ENCODE measurements around the gene SIK1. TPM values are rescaled to one million over a fixed set of nuclear protein-coding genes. Genes with fewer than 3 reads are reported as not detected.
"Not testable (repeated sequence)": the region's sequence is repeated elsewhere in the genome, so short reads cannot be mapped to it uniquely, and the experiment has no call there.

SIK1 gene
- total RNA-seq, 1 experiment from 2014 or later = 3.7 TPM

DNA sequence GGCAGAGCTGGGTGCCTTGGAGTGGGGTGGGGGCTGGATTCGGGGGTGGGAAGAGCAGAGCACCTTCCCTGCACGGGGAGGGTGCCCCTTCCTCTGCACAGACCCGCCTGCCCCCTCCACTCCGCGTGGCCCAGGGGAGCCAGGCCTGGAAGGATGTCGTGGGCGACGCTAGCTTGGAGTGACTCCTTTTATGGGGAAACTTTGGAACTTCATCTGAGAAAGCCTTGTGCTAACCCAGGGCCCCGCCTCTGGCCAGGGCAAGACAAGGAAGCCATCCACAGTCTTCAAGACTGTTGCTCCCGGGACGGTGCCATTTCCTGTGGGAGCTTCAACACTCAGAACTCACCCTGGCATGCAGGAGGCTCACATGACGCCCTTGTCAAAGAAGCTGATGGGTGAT is 15.6 kb upstream of the SIK1 start:
- not testable (repeated sequence) for H3K9me3 Mint-ChIP-seq, ATAC-seq

DNA sequence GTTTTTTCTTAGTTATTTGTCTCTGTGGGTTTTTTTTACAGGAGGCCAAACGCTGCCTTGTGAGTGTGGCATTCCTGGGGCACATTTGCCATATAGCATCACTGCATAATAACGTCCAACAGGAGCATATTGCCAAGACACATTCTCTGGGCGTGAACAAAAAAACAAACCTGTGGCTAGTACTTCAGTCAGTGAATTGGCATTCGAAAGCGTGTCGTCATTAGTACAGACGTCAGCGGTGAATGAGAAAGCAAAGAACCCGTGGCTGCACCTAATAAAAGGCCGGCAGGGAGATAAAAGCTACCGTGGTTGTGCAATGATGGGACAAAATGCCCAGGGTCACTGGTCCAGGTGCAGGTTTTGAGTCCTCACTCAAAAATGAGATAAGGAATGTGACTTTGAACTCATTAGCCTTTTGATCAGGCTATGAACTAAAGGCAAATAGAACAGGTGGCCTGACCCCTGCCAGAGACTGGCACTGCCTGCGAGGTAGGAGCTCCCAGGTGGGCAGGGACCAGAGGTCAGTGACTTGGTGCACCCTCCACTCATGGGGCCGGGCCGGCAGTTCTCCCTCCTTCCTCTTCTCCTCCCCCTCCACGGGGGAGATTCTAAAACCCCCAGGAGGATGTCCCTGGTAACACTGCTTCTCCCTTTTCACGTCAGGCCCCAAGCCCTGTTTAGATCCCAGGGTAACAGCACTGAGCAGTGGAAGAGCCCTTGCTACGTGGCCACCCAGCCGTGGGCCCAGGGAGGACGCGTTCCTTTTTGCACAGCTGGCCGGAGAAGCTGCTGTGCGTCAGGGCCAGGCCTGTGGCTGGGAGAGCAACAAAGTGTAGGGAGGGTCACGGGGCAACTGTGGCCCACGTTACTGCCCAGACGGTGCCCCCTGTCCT is 14.2 kb upstream of the SIK1 start:
- H3K27ac Mint-ChIP-seq; H3K9me3 Mint-ChIP-seq; H3K4me3 Mint-ChIP-seq; DNase-seq (ENCODE audit: low spot score); H3K4me1 Mint-ChIP-seq; CTCF ChIA-PET; POLR2A ChIA-PET; ATAC-seq; H3K36me3 Mint-ChIP-seq; H3K27me3 Mint-ChIP-seq (ENCODE audit: low read depth): not testable (repeated sequence)

More for the DNA sequence above, 15.6 kb upstream of the SIK1 start:
- H3K4me3 Mint-ChIP-seq; POLR2A ChIA-PET; H3K27me3 Mint-ChIP-seq (ENCODE audit: low read depth); CTCF ChIA-PET; DNase-seq (ENCODE audit: low spot score); H3K36me3 Mint-ChIP-seq; H3K27ac Mint-ChIP-seq; H3K4me1 Mint-ChIP-seq: not testable (repeated sequence)

DNA sequence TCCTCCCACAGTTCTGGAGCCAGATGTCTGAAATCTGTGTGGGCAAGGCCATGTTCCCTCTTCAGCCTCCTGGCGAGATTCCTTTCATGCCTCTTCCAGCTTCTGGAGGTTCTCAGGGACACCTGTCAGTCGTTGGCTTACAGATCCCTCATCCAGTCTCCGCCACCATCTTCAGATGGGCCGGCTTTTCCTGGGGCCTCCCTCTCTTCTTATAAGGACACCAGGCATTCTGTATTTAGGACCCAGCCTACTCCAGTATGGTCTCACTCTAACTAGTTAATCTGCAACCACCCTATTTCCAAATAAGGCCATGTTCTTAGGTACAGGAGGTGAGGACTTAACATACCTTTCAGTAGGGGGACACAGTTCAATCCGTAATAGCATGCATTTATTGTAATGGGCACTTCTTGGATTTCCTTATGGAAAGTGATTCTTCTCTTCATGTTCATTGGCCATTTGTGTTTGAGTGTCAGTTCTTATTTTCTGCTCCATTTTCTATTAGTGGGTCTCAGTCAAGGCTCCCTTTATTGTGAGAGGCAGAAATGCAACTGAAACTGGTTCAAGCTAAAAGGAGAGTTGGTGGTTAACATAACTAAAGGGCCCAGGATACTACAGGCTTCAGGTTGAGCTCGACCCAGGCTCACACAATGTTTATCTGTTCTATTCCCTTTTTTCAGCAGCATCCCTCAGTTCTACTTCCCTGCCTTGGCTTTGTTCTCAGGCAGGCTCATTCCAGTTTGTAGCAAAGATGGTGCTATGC is 12.6 kb upstream of the SIK1 start:
- H3K36me3 Mint-ChIP-seq; H3K9me3 Mint-ChIP-seq; POLR2A ChIA-PET; H3K27ac Mint-ChIP-seq; H3K4me3 Mint-ChIP-seq; DNase-seq (ENCODE audit: low spot score); H3K27me3 Mint-ChIP-seq (ENCODE audit: low read depth); H3K4me1 Mint-ChIP-seq; CTCF ChIA-PET: not testable (repeated sequence)
- ATAC-seq = peak; percentile 86

DNA sequence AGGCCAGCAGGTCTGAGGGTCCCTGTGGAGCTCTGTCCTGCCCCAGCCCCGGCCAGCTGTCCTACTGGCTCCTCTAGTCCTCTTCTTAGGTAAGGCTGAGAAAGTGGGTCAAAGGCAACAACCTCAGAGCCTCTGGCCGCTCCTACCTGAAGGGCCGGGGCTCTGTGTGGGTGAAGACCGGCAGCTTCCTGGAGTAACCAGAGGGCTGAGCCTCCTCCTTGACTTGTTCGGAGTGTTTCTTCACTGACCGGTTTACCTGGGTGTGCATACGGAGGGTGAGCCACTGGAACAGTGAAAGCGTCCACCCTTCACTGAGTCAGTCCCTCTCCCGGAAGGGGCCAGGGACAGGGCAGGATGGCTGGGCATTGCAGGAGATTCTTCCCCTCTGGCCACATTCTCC is 9.3 kb upstream of the SIK1 start:
- POLR2A ChIA-PET; H3K27ac Mint-ChIP-seq; ATAC-seq; H3K9me3 Mint-ChIP-seq; CTCF ChIA-PET; H3K36me3 Mint-ChIP-seq; DNase-seq (ENCODE audit: low spot score); H3K4me3 Mint-ChIP-seq; H3K27me3 Mint-ChIP-seq (ENCODE audit: low read depth); H3K4me1 Mint-ChIP-seq: not testable (repeated sequence)

DNA sequence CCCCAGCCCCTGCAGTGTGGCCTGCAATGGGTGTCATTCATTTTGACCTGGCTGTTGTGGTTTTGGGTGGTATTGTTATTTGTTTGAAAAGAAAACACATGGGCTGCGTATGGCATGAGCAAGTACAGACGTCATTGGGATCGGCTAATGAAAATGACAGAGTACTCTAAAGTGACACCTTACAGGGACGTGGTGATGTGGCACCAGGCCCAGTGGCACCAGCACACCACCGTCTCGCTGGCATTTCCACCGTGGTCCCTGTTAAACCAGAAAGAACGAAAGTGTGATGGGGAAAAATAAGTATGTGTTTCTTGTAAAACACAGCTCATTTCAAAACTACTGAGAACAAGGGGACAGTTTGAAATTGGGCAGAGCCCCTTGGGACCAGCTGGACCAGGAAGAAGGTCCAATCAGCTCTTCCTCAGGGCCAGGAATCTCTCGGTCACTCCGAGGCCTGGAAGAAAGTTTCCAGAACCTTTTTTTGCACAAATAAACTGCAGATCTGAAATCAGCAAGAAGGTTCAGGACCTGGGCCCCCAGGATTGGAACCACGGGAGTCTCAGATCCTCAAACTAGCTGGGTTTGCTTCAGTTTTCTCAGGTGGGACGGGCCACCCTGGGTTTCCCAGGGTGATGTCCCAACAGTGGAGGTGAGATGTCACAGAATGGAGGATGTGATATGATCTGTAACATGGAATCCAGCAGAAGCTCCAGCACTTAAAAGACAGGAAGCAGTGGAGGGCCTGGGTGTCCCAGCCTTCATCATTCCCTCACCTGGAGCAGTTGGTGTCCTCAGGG is 6.6 kb upstream of the SIK1 start:
- H3K4me3 Mint-ChIP-seq; DNase-seq (ENCODE audit: low spot score); POLR2A ChIA-PET; H3K4me1 Mint-ChIP-seq; CTCF ChIA-PET; H3K27me3 Mint-ChIP-seq (ENCODE audit: low read depth); H3K27ac Mint-ChIP-seq; ATAC-seq; H3K9me3 Mint-ChIP-seq; H3K36me3 Mint-ChIP-seq: not testable (repeated sequence)

DNA sequence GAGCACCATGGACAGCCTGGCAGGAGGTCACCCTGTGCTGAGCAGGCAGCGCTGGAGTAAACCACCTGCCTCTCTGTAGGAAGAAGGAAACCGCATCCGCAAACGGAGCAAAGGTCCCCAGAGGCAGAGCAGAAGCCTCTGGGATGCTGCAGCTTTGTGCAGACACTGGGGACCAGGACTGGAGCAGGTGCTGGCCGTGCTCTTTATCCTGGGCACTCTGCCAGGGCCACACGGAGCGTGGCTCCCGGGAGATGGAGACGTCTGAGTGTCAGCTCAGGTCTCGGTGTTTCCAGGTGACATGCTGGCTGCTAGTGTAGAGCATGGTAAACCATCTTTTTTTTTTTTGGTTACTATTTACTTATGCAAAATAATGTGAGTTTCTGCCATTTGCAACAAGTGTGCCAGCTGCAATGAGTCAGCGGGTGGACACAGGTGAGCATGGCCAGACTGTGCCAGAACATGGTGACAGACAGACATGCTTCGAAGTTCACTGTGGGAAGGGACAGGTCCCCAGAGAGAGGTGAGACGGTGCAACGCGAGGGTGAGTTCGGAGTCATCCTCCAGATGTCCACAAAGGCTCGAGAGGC is 4.0 kb upstream of the SIK1 start:
- ATAC-seq; POLR2A ChIA-PET; H3K27me3 Mint-ChIP-seq (ENCODE audit: low read depth); CTCF ChIA-PET; H3K4me3 Mint-ChIP-seq; DNase-seq (ENCODE audit: low spot score); H3K4me1 Mint-ChIP-seq; H3K36me3 Mint-ChIP-seq; H3K27ac Mint-ChIP-seq; H3K9me3 Mint-ChIP-seq: not testable (repeated sequence)

DNA sequence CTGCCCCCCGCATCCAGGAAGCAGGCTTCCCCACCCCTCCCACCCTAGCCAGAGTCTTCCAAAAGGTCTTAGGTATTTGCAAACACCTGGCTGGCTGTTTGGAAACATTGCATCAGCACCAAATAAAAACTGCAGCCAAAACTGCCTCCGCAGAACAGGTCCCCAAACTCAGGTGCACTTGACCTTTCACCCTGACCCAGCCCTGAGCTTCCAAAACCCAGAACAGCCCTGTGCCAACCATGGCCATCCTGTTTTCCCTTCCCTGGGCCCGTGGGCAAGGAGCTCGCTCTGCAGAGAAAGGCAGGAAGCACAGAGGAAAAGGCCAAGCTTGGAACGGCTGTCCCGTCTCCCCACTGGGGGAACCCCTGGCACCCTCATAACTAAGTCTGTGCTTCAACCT is 2.0 kb upstream of the SIK1 start:
- DNase-seq (ENCODE audit: low spot score); H3K27ac Mint-ChIP-seq; H3K4me3 Mint-ChIP-seq; ATAC-seq; H3K27me3 Mint-ChIP-seq (ENCODE audit: low read depth); CTCF ChIA-PET; H3K9me3 Mint-ChIP-seq; POLR2A ChIA-PET; H3K36me3 Mint-ChIP-seq; H3K4me1 Mint-ChIP-seq: not testable (repeated sequence)

DNA sequence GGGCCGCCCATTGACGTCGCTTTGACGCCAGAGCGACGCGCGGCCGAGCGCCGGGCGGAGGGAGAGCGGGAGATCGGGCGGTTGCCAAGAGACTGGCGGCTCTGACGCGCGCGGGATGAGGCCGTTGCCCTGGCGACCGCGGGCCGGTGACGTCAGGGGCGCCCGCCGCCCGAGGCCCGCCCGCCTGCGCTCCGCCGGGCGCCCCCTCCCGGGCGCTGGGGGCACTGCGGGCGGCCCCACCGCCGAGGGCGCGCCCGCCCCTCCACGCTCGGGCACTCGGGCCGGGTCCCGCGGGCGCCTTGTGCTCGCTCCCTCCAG is 270 bp upstream of the SIK1 start:
- H3K27me3 Mint-ChIP-seq (ENCODE audit: low read depth); H3K36me3 Mint-ChIP-seq; H3K4me1 Mint-ChIP-seq; H3K27ac Mint-ChIP-seq; H3K4me3 Mint-ChIP-seq; POLR2A ChIA-PET; DNase-seq (ENCODE audit: low spot score); H3K9me3 Mint-ChIP-seq; CTCF ChIA-PET: not testable (repeated sequence)
- peak; percentile 90 for ATAC-seq

DNA sequence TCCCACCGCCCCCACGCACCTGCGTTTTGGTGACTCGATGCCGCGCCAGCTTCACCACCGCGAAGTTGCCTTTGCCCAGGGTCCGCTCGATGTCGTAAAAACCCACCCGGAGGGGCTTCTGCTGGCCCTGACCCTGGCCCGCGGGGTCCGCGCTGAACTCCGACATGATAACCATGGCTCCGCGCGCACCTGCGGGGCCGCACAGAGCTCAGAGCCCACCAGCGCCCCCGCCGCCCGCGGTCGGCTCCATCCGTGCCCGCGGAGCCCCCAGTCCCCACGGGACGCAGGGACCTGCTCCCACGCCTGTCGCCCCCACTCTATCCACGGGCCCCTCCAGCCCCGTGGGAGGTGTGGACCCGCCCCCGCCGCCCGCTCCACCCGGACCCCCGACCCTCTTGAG is 927 bp downstream of the SIK1 start:
- ATAC-seq; H3K36me3 Mint-ChIP-seq; H3K4me1 Mint-ChIP-seq; POLR2A ChIA-PET; H3K27me3 Mint-ChIP-seq (ENCODE audit: low read depth); DNase-seq (ENCODE audit: low spot score); CTCF ChIA-PET; H3K4me3 Mint-ChIP-seq; H3K27ac Mint-ChIP-seq; H3K9me3 Mint-ChIP-seq: not testable (repeated sequence)

DNA sequence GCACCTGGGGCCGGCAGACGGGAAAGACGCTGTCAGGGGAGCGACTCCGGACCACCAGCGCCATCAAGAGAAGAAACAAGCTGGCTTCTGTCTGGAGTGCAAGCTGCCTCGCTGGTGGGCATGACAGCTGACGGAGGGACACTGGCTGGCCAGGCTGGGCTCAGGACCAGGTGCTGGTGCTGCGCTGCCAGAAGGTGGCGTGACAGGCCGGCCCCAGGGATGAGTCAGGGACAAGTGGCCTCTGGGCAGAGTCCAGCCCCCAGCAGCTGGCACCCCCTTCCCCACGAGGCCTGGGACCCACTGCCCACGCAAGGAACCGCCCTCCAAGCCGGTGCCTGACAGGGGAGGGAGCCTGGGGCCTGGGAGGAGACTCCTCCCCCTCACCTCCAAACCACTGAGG is 7.5 kb downstream of the SIK1 start:
- H3K4me3 Mint-ChIP-seq; H3K27ac Mint-ChIP-seq; CTCF ChIA-PET; H3K27me3 Mint-ChIP-seq (ENCODE audit: low read depth); H3K4me1 Mint-ChIP-seq; H3K9me3 Mint-ChIP-seq; DNase-seq (ENCODE audit: low spot score); POLR2A ChIA-PET; H3K36me3 Mint-ChIP-seq; ATAC-seq: not testable (repeated sequence)

DNA sequence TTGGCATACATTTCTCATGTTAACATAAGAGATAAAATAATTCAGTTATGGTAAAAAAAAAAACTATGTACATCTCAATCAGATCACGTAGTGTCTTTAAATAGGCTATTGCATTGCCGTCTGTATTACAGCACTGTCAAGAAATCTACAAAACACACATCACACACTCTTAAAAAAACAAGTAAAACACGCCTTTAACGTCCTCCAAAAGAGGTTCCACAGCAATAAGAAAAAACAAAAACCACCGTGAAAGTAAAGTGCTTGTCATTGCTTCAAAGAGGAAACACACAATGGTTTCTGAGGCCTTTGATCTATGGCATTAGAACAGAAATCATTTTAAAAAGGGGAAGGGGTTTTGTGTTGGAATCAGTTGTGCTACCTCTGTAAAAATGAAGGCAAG is 12.4 kb downstream of the SIK1 start:
- H3K27ac Mint-ChIP-seq; H3K27me3 Mint-ChIP-seq (ENCODE audit: low read depth); H3K4me3 Mint-ChIP-seq; H3K4me1 Mint-ChIP-seq; CTCF ChIA-PET; H3K9me3 Mint-ChIP-seq; ATAC-seq; POLR2A ChIA-PET; DNase-seq (ENCODE audit: low spot score); H3K36me3 Mint-ChIP-seq: not testable (repeated sequence)

All from WTC11 (cell line).